NCI-H82 (cell line): ENCODE data around the gene RGS7.
"Not testable (repeated sequence)": the region's sequence is repeated elsewhere in the genome, so short reads cannot be mapped to it uniquely, and the experiment has no call there.

Experiments
- DNase-seq: peaks from one replicate; lab custom pipeline; 2025; lab: John Stamatoyannopoulos, UW

The RGS7 gene

DNA sequence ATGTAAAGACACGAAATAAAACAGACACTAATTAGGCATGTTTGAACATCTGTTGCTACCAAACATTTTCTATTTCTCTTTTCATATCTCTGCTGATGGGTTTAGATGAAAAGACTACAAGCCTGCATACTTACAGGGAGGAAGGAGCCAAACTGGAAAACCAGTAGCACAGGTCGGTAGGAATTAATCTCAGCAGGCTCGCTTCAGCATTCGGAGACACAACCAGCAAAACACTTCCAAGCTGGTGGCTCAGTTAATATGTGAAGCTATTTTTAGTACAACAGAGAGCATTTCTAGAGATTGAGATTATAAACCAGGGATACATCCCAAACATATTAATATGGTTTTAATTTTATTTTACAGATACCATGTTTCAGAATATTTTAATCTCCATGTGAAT, 444.2 kb downstream of the RGS7 start:
- no peak for DNase-seq

DNA sequence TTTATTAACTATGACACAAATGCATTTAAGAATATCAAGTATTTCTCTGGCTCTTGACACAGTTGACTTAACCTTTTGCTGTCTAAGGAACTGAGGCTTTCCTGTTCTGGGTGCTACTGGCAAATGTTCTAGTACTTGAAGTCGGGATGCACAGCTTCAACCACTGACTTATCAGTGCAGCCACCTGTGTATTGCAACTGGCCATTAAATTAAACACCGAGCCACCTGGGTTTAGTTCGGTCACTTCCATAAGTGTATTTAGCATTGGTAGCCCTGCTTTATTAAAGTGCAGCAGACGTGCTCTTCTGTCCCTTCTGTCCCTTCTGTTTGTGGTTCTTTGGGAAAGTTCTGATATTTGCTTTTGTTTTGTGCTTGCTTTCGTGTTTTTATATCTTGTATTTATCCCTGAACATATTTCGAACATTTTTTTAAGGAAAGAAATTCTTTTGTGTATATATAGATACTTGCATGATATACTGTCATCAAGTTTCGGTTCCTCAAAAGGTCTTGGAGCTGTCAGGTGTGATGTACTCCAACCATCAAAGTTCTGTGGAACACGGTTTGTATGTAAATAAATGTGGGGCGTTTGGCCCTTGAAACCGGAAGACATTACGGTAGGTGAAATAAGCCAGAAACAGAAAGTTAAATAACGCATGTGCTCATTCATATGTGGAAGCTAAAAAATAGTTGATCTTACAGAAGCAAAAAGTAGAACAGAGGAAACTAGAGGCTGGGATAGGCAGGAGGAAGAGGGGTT, 447.1 kb downstream of the RGS7 start:
- DNase-seq = no peak

DNA sequence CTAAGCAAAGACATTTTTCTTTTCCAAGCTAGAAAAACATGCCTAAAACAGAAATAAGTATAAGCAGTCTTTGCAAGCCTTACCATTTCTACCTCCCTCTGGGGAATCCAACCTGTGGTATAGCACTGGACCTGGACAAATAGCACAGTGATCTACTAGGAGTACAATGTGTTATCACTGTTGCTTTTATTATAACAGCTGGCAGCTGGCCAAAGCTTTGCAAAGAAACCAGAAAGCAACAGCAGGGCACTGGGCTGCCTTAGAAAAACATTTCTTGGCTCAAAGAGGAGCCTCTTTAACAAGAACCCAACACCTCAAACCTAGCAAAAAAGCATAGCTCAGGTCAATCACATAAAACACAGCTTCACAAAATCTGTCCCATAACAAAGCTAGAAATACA, 450.5 kb downstream of the RGS7 start:
- peak; percentile 35 for DNase-seq

DNA sequence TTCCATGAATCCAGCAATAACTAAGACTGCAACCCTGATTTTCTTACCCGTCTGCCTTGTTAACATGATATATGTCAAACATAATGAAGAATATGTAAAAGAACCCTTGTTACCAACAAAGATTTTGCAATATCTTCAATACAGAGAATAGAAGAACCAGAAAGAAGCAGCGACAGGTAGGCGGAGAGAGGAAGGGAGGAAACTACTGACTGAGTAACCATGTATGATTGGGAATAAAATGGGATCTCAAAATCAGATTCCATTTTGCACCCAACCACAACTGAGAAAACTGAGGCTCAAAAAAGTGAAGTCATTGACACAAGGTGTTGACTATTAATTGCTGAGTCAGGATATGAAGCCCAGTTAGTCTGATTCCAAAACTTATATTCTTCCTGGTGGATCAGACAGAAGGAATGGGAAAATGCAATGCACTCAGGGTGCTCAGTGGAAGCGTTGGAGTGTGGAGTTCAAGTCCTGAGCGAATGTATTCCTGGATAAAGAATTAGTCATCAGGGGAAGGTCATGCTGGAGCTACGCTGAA, 451.7 kb downstream of the RGS7 start:
- DNase-seq = no peak

DNA sequence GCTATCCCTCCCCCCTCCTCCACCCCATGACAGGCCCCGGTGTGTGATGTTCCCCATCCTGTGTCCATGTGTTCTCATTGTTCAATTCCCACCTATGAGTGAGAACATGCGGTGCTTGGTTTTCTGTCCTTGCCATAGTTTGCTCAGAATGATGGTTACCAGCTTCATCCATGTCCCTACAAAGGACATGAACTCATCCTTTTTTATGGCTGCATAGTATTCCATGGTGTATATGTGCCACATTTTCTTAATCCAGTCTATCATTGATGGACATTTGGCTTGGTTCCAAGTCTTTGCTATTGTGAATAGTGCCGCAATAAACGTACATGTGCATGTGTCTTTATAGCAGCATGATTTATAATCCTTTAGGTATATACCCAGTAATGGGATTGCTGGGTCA, 461.6 kb downstream of the RGS7 start:
- not testable (repeated sequence) for DNase-seq

DNA sequence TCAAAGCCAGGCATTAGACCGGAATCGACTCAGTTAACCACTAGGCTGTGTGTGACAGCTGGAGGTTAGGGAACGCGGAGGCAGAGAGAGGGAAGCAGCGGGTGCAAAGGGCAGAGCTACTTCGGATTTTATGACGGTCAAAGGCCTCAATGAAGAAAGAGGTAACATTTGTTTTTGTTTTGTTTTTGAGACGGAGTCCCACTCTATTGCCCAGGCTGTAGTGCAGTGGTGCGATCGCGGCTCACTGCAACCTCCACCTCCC, 468.3 kb downstream of the RGS7 start:
- DNase-seq = no peak

DNA sequence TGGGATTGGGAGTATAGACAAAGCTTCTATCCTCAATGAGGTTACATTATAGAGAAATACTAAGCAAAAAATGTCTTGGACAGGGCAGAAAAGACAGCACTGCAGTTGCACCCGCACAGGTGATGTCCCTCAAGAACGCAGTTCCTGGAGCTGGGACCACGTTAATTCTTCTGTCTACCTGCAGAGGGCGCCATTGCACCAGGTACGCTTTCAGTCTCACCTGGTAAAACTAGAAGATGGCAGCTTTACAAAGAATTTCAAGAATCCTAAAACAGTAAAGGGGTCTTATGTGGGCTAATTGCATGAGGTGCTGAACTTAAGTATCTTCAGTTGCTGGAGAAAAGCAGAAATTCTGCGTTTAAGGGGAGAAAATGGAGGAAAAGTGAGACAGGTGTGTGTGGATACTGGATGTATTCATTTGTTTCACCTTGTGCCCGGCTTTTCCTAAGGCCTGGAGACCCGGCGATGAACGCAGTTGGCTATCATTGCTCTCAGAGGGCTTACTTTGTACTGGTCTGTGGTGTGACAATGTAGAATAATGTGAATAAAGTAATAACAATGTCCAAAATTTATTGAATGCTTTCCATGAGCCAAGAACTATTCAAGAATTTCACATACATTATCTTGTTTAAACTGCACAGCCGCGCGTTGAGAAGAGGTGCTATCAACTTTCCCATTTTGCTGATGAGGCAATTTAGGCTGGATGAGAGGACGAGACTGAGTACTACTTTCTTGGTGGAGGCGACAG, 468.8 kb downstream of the RGS7 start:
- DNase-seq = peak; percentile 73

- no peak for DNase-seq
Observed at GRCh38 chr1:240883490-240883889, 473.5 kb downstream of the RGS7 start.

- DNase-seq = not testable (repeated sequence)
Observed at GRCh38 chr1:240882656-240883308, 474.2 kb downstream of the RGS7 start.

- DNase-seq = no peak
Observed at GRCh38 chr1:240878631-240879030, 478.4 kb downstream of the RGS7 start.

- no peak for DNase-seq
Observed at GRCh38 chr1:240877605-240878004, 479.4 kb downstream of the RGS7 start.

GRCh38 chr1:240876071-240876470, 480.9 kb downstream of the RGS7 start:
- no peak for DNase-seq

GRCh38 chr1:240869071-240869470, 487.9 kb downstream of the RGS7 start:
- no peak for DNase-seq

DNA sequence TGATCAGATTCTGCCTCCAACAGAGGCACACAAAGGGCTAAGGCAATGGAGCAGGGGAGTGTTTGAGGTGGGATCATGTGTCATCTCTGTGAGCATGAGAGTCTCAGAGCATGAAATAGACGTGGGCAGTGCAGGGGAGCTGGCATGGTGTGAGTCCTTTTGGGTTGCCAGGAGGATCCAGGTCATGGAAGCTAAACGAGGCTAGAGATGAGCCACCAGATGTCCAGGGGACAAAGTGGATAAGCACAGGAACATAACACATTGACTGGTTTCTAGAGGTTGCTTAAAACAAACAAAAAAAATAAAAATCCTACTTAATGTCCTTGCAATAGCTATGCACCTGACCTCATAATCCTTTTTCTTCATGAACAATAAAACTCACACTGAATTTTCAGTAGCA, 490.3 kb downstream of the RGS7 start:
- DNase-seq = no peak

- DNase-seq = no peak
Observed at GRCh38 chr1:240860023-240860422, 497.0 kb downstream of the RGS7 start.

- no peak for DNase-seq
Observed at GRCh38 chr1:240854367-240854766, 502.6 kb downstream of the RGS7 start.

- DNase-seq = no peak
Observed at GRCh38 chr1:240847325-240847724, 509.7 kb downstream of the RGS7 start.

GRCh38 chr1:240844486-240844885, 512.5 kb downstream of the RGS7 start:
- no peak for DNase-seq

- DNase-seq = no peak
Observed at GRCh38 chr1:240843798-240844197, 513.2 kb downstream of the RGS7 start.

DNA sequence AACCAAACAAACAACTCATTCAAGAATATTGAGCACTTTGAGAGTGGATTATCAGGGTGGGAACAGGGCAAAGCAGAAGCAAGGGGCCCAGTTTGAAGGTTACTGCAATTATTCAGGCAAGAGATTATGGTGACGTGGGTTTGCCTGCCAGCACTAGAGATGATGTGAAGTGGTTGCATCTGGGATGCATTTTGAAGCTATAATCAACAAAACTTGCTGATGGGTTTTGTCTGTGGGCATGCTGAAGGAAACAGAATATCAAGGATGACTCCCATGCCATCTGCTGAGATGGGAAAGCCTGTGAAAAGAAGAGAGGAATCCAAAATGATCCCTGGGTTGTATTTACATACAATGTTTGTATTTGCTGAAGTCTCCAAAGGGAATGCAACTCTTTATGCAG, 520.7 kb downstream of the RGS7 start:
- DNase-seq = no peak

DNA sequence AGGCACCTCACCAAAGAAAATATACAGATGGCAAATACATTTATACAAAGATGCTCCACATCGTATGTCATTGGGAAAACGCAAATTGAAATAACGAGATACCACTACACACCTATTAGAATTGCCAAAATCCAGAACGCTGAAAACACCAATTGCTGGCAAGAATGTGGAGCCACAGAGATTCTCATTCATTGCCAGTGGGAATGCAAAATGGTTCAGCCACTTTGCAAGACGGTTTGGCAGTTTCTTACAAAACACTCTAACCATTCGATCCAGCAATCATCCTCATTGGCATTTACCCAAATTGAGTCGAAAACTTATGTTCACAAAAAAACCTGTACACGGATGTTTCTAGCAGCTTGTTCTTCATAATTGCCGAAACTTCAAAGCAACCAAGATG, 521.7 kb downstream of the RGS7 start:
- no peak for DNase-seq

DNA sequence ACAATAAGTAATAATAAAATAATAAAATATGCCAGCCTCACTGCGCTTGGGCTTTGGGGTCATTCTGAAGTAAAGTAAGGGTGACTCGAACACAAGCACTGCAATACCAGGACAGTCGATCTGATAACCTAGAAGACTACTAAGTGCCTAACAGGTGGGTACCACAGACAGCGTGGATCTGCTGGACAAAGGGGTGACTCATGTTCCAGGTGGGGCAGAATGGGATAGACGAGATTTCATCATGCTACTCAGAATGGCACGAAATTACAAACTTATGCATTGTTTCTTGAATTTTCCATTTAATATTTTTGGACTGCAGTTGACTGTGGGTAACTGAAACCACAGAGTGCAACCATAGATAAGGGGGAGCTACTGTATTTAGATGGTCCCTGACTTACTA, 523.9 kb downstream of the RGS7 start:
- no peak for DNase-seq

DNA sequence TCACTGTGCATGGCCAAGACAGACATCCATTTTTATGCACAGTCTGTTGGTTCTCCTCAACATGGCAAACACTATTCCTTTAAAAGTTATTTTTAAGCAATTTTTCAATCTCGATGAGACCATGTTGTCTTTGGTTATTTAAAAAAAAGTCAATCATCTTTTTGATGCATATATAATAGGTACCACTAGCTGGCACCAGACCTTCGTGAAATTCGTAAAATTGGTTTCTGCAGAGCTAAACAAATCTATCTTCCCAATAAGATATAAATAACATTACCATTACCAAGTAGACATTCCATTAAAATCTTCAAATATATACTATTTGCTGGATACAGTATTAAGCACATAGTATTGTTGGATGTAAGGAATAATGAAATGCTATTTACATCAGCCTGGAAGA, 525.1 kb downstream of the RGS7 start:
- no peak for DNase-seq
